Fibroblast of pulmonary artery (primary cell): Measurements from ENCODE around the gene RIPK4.

Source experiments
- DNase-seq: peaks from one replicate; pipeline ENCODE4 v3.0.0-alpha.2; 2010; ENCODE audit warnings: low read depth
- H3K4me3 ChIP-seq: replicated peaks from 2 replicates; pipeline ENCODE4 v1.5.1; 2011; ENCODE audit warnings: low read depth, mild to moderate bottlenecking, control low read depth, low read length, moderate library complexity
- TF ChIP-seq, protein P1 (sequence below): IDR thresholded peaks from 2 replicates; pipeline ENCODE4 v1.5.1; 2011; ENCODE audit warnings: mild to moderate bottlenecking, control low read depth, low read length, inconsistent platforms; ENCODE audit errors: missing control alignments

RIPK4 gene

DNA sequence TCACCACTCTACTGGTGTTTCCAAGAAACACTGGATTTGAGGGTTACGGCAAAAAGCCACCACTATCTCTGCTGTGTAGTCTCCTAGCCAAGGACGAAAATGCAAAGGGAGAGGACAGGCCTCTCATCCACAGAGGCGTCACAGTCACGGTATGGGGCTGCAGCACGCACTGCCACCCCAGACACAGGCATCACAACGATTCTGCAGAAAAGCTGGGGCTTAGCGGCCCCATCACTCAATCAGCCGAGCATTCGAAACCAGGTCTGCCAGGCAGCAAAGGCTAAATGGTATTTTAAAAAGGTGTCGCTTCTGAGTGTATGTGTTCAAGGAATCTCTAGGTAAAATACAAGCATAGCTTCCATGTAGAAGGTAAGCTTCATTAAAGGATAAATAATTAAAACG lies 1.4 kb downstream of the RIPK4 start:
- no peak overlapping the region for H3K4me3 ChIP-seq
- DNase-seq = no peak
- TF ChIP-seq, protein P1, sequence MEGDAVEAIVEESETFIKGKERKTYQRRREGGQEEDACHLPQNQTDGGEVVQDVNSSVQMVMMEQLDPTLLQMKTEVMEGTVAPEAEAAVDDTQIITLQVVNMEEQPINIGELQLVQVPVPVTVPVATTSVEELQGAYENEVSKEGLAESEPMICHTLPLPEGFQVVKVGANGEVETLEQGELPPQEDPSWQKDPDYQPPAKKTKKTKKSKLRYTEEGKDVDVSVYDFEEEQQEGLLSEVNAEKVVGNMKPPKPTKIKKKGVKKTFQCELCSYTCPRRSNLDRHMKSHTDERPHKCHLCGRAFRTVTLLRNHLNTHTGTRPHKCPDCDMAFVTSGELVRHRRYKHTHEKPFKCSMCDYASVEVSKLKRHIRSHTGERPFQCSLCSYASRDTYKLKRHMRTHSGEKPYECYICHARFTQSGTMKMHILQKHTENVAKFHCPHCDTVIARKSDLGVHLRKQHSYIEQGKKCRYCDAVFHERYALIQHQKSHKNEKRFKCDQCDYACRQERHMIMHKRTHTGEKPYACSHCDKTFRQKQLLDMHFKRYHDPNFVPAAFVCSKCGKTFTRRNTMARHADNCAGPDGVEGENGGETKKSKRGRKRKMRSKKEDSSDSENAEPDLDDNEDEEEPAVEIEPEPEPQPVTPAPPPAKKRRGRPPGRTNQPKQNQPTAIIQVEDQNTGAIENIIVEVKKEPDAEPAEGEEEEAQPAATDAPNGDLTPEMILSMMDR = no peak

- TF ChIP-seq, protein P1 = no peak
- no peak overlapping the region for H3K4me3 ChIP-seq
- DNase-seq = no peak
Measured at GRCh38 chr21:41764558-41765419, 2.1 kb downstream of the RIPK4 start.

GRCh38 chr21:41763996-41764395 lies 2.9 kb downstream of the RIPK4 start:
- H3K4me3 ChIP-seq = no peak overlapping the region
- DNase-seq = no peak
- TF ChIP-seq, protein P1 = no peak

DNA sequence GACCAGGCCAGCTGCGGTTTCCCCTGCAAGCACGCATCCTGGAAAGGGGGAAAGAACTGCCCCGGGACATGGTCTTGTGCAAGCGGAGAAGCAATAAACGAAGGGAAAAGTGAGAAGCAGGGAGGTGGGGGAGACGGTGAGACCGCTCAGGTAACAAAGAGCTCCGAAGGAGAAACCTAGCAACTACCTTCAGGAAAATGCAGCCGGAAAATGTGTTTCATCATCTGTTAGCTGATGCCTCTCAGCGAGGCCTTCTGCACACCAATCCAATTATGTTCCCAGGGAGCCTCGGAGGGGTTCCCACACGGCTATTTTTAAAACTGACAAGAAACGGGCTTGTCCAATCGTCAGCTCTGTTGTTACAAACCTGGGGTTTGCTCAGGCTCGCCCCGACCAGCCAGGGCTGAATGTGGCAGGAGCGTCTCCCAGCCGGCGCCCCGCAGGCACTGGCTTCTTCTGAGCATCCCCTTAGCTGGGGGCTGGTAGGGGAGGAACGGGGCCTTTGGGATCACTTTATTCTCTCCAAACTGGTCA lies 3.4 kb downstream of the RIPK4 start:
- TF ChIP-seq, protein P1 = no peak
- DNase-seq = no peak
- no peak overlapping the region for H3K4me3 ChIP-seq

DNA sequence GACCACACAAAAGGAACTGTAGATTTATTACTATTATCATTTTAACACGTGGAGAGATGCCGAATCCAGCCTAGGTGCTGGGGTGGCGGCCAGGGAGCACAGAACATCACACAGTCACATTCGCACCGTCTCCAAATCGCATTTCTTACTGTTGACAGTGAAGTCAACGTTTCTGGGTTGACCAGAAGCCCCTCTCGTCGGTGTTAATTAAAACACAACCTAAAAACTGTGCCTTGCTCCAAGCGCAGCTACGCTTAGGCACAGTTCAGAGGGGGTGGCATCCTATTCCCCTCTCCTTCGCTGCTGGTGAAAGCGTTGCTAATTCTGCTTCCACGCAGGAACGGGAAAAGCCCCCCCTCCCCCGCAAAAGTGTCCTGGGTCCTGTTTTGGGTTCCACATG lies 4.1 kb downstream of the RIPK4 start:
- no peak overlapping the region for H3K4me3 ChIP-seq
- TF ChIP-seq, protein P1 = no peak
- no peak for DNase-seq

DNA sequence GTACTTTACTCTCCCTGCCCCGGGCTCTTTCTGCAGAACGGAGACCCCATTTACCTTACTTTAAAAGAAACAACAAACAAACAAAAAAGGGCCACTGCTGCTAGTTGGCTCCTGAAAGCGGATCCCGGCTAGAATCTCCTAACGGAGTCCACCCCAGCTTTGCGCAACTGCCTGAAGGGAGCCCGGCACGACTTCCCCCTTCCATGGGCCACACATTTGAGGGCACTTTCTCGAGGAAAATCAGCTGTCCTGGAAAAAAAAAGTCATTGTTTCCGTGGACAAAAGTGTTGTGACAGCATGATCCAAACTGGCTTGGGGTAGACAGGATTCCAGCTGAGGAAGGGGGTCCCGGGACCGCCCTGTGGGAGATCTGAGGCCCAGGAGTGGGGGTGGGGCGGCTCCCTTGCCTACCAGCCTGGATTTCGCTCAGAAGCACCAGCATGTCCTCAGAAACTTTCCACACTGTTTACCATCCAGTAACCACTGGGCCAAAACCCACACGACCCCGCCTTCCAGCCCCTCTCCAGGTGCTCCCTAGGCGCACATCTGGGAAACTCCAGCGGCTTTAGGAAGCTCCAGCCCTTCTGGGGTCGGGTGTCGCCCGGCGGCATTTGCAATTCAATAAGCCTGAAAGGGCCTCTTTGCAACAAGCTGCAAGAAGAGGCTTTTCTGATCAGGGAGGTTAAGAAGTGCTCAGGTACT lies 4.8 kb downstream of the RIPK4 start:
- TF ChIP-seq, protein P1 = no peak
- no peak overlapping the region for H3K4me3 ChIP-seq
- DNase-seq = no peak
